HG03175 (cell line): Measurements from ENCODE around the gene CDK5.
A peak's percentile ranks its signal among the peaks of the same experiment; 100 is the strongest.

Experiments used
- ATAC-seq: cut with Tn5 transposase; IDR thresholded peaks from one replicate; pipeline ENCODE4 v1.9.1; 2021; ENCODE audit warnings: mild to moderate bottlenecking, moderate library complexity; ENCODE audit not compliant: unreplicated experiment

Gene CDK5

GRCh38 chr7:151074817-151075661 lies 17.3 kb upstream of the CDK5 start:
- ATAC-seq = no peak

- no peak for ATAC-seq
Observed at GRCh38 chr7:151073990-151074389, 16.3 kb upstream of the CDK5 start.

- ATAC-seq = no peak
Observed at GRCh38 chr7:151071032-151071866, 13.6 kb upstream of the CDK5 start.

- no peak for ATAC-seq
Observed at GRCh38 chr7:151070574-151070960, 12.9 kb upstream of the CDK5 start.

GRCh38 chr7:151069841-151070573 lies 12.3 kb upstream of the CDK5 start:
- no peak for ATAC-seq

- no peak for ATAC-seq
Observed at GRCh38 chr7:151068069-151068773, 10.5 kb upstream of the CDK5 start.

GRCh38 chr7:151066273-151066974 lies 8.7 kb upstream of the CDK5 start:
- no peak for ATAC-seq

- ATAC-seq = no peak
Observed at GRCh38 chr7:151065516-151065915, 7.8 kb upstream of the CDK5 start.

- ATAC-seq = no peak
Observed at GRCh38 chr7:151064993-151065392, 7.3 kb upstream of the CDK5 start.

GRCh38 chr7:151064454-151064853 lies 6.8 kb upstream of the CDK5 start:
- ATAC-seq = no peak

GRCh38 chr7:151063212-151063561 lies 5.5 kb upstream of the CDK5 start:
- no peak for ATAC-seq

- no peak for ATAC-seq
Observed at GRCh38 chr7:151062399-151063211, 4.9 kb upstream of the CDK5 start.

- ATAC-seq = no peak
Observed at GRCh38 chr7:151062111-151062398, 4.4 kb upstream of the CDK5 start.

GRCh38 chr7:151061213-151062110 lies 3.8 kb upstream of the CDK5 start:
- ATAC-seq = no peak

GRCh38 chr7:151060416-151061212 lies 2.9 kb upstream of the CDK5 start:
- ATAC-seq = no peak

- no peak for ATAC-seq
Observed at GRCh38 chr7:151060113-151060415, 2.4 kb upstream of the CDK5 start.

- peak; percentile 31 for ATAC-seq
Observed at GRCh38 chr7:151059367-151060112, 1.8 kb upstream of the CDK5 start, which contains the start of gene SLC4A2. SLC4A2 (plus strand) TSS chr7:151059589; CDS start chr7:151061988, 2,399 bp downstream.
